Measurements from ENCODE around the gene DNAJC27.

The DNAJC27 gene

GRCh38 chr2:24893934-24894333 lies 77.8 kb downstream of the DNAJC27 start:
- ChIA-PET POLR2A (no interaction called here), CTCF (no interaction called here)
- 100% methylated on average over 2 of the region's 3 CpGs for WGBS (ENCODE audit: insufficient coverage)
- Histone ChIP-seq H3K4me1 (ENCODE audit: control extremely low read depth in 1 of 4, control insufficient read depth in 4 of 4, insufficient read depth in 4 of 4, low read length in 3 of 4) (peaks cover 0 to 5% (median 0%) of the 10 kb centered on the region in 4 experiments), H3K27ac (ENCODE audit: insufficient read depth in 1 of 2, low read depth in 1 of 2, low read length in 2 of 2, poor library complexity in 1 of 2, severe bottlenecking in 2 of 2) (no peak overlapping the region), H3K9me3 (ENCODE audit: control extremely low read depth in 1 of 5, control insufficient read depth in 4 of 5, insufficient read depth in 2 of 5, low read depth in 1 of 5, low read length in 4 of 5) (peaks cover 2 to 36% (median 10%) of the 10 kb centered on the region in 5 experiments), H3K4me3 (ENCODE audit: control insufficient read depth in 1 of 7, extremely low read depth in 1 of 7, insufficient read depth in 4 of 7, low read depth in 2 of 7, low read length in 6 of 7) (no peak overlapping the region), H3K36me3 (ENCODE audit: control insufficient read depth in 4 of 4, insufficient read depth in 4 of 4, low read length in 3 of 4) (peaks cover 0 to 26% (median 20%) of the 10 kb centered on the region in 4 experiments), H3K27me3 (replicated peaks in 2 of 5; ENCODE audit: control insufficient read depth in 4 of 5, insufficient read depth in 5 of 5, low read length in 4 of 5) (no peaks in the 10 kb centered on the region)
- no peak for DNase-seq
